Right ventricle myocardium inferior (tissue), 1 donor: Measurements from ENCODE around the gene ZFP36L1. TPM values are rescaled to one million over a fixed set of nuclear protein-coding genes. Genes with fewer than 3 reads are reported as not detected.

Experiments used
- total RNA-seq: library from RNA; stranded (reverse); fragmentation: NEBNext Ultra II Directional; extraction: Animal tissue kit (Norgen Biotek cat#: 25700); gene quantifications from one replicate; pipeline ENCODE4 v1.2.1, GENCODE V29; 2021
- donor health status: DM: no; HTN: yes; CAD: no; lungs with severe emphysema.

The ZFP36L1 gene
- total RNA-seq, 1 donor from 2014 or later, result 46.6 TPM

Other genes starting within 250 kb of the ZFP36L1 start
- 136 TPM for gene ACTN1, start 186.2 kb upstream of the ZFP36L1 start, total RNA-seq